GM06990 (cell line): ENCODE data around the gene KATNAL1.
"Not testable (repeated sequence)": the region's sequence is repeated elsewhere in the genome, so short reads cannot be mapped to it uniquely, and the experiment has no call there.

Experiments
- DNase-seq: peaks from one replicate; pipeline ENCODE4 v3.0.0-alpha.2; 2011; ENCODE audit not compliant: insufficient read length; ENCODE audit errors: extremely low read depth
- H3K27me3 ChIP-seq: replicated peaks from 2 replicates; pipeline ENCODE4 v1.6.0; 2011; ENCODE audit warnings: low read length; ENCODE audit not compliant: control insufficient read depth, insufficient read depth
- H3K36me3 ChIP-seq: 2 replicates; pipeline ENCODE4 v1.5.1; 2011; ENCODE audit warnings: low read length; ENCODE audit not compliant: control insufficient read depth, insufficient read depth
- H3K4me3 ChIP-seq: replicated peaks from 2 replicates; pipeline ENCODE4 v1.5.1; 2011; ENCODE audit warnings: low read depth, mild to moderate bottlenecking, control low read depth, low read length
- CTCF ChIP-seq: IDR thresholded peaks from 2 replicates; pipeline ENCODE4 v1.5.1; 2011; ENCODE audit warnings: low read length, control low read depth, mild to moderate bottlenecking, inconsistent platforms; ENCODE audit not compliant: insufficient read depth, poor library complexity, severe bottlenecking

The KATNAL1 gene

GRCh38 chr13:30181888-30182651, 125.3 kb downstream of the KATNAL1 start:
- Histone ChIP-seq H3K27me3 (no peaks in the 10 kb centered on the region), H3K36me3 (no peaks in the 10 kb centered on the region), H3K4me3 (no peak overlapping the region)
- DNase-seq, result no peak
- no peak for TF ChIP-seq CTCF

- H3K4me3 ChIP-seq, result no peak overlapping the region
These were observed 127.6 kb downstream of the KATNAL1 start for GRCh38 chr13:30179597-30180276.

DNA sequence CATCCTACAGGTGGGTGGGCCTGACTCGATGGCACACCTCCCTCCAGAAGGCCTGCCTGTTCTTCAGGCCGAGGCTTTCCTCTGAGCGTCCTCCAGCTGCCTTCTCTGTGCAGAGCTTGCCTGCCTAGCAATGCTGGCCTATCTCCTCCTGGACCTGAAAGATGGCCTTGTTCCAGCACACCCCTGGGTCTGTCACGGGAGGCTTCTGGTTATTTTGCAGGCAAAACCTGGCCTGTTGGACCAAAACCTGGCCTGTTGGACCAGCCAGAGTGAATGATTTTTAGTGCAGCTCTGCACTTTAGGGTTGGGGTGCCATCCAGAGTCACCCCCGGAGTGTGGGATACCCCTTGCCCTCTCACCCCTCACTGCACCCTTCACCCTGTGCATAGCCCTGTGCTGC, 128.4 kb downstream of the KATNAL1 start:
- DNase-seq, result no peak
- Histone ChIP-seq H3K4me3 (no peak overlapping the region), H3K36me3 (no peaks in the 10 kb centered on the region), H3K27me3 (no peaks in the 10 kb centered on the region)
- no peak for TF ChIP-seq CTCF

More at GRCh38 chr13:30179597-30180276, 127.6 kb downstream of the KATNAL1 start:
- DNase-seq, result no peak
- H3K36me3 ChIP-seq, result no peaks in the 10 kb centered on the region
- TF ChIP-seq CTCF, result no peak
- H3K27me3 ChIP-seq, result no peaks in the 10 kb centered on the region

- DNase-seq, result no peak
- no peak overlapping the region for H3K4me3 ChIP-seq
- TF ChIP-seq CTCF, result no peak
- H3K36me3 ChIP-seq, result no peaks in the 10 kb centered on the region
- H3K27me3 ChIP-seq, result no peaks in the 10 kb centered on the region
These were observed 132.2 kb downstream of the KATNAL1 start for GRCh38 chr13:30175166-30175565.

DNA sequence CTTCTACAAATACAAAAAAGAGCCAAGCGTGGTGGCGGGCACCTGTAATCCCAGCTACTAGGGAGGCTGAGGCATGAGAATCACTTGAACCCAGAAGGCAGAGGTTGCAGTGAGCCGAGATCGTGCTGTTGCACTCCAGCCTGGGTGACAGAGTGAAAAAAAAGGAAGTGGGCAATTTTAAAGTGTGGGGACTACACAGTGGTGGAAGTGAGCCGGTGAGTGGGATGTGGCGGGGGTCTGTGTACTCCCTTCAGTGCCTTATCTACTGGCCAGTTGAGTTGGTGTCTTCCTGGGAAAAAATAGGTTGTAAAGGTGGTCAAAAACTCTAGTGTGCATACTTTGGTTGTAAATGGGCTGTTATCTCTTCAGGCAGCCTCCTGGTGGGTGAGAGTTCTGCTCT, 133.1 kb downstream of the KATNAL1 start:
- not testable (repeated sequence) for H3K36me3 ChIP-seq, H3K4me3 ChIP-seq, DNase-seq, H3K27me3 ChIP-seq

DNA sequence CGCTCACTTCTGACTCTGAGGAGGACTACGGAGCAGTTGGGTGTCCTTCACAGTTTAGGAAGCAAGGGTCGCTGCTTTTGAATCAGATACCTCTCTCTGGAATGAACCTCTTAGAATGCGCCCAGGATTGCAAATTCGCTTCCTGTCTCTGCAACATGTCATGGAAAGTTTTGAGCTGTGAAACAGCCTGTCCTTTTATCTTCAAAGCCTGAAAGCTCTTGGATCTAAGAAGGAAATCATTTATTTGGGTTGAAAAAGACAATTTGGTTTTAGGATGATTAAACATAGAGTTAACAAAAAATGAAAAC, 134.1 kb downstream of the KATNAL1 start:
- Histone ChIP-seq H3K27me3 (no peaks in the 10 kb centered on the region), H3K4me3 (no peak overlapping the region), H3K36me3 (no peaks in the 10 kb centered on the region)
- TF ChIP-seq CTCF, result no peak
- no peak for DNase-seq
